ENCODE data around the gene ARHGAP33.
A peak's percentile ranks its signal among the peaks of the same experiment; 100 is the strongest.

ARHGAP33 gene

DNA sequence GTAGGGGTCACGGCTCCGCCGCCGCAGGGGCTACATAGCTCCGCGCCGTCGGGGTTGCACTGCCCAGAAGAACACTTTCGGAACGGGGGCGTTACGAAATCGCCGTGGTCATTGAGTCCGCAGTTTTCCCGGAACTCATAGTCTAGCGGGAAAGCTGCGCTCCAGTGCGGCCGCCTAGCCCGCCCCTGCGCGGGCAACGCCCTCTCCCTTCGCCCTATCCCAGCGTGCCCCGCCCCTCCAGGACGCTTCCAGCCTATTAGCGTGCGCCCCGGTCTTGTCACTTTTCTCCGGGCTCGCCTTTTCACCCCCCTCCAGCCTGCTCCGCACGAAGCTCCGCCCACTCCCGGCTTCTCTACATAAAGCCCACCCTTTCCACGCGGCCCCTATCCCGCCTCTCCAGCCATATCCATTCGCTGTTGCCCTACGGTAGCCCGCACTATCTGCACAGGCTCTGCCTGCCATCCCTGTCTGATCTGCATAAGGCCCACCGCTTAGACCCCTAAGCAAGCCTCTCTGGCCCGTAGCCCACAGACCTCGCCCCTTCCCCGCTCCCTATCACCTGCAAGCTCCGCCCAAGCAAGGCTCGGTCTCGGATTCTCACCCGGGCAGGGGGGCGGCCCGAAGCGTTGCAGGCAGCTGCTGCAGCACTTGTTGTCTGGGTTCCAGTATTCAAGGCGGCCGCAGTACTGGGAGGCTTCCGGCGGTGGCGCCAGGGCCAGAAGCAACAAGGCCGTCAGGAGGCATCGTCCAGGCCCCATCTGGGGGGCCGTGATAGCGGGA is 34.8 kb upstream of the ARHGAP33 start:
- peak; percentile 97 for DNase-seq

DNA sequence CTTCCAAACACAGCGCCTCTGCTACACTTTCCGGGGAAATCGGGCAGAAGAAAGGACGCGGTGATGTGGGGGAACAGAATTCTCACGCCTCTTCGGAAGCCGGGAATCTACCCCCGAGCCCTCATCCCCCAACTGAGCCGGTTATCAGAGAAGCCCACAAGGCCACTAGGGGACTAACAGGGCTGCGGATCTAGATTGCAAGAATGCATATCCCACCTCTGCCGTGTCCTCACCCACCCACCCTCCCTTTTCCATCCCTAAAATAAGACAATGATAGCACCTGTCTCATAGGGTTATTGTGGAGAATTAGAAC is 34.2 kb upstream of the ARHGAP33 start:
- DNase-seq: no peak

DNA sequence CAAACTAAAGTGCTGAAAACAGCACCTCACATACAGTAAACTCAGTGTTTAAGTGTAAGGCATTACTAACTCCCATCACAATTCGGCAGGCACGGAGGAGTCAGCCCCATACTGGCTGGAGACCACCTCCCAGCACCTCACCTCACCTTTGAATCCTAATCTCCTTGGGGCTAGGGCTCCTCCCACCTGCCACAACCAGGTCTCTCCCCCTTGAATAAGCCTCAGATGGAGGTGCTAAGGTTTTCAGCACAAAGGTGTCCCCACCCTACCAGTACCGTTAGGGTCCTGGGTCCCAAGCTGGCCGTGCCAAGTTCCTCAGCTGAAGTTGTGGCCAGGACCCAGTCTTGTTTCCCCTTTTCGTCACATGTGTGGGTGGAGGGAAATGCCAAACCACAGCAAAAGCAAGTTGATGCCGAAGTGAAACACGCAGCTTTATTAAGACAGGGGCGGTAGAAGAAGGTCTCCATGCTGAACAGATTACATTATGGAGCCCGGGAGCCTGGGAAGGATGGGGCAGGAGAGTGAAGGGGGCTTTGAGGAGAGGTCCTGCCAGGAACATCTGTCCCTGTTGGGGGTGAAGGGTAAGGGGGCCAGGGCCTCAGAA is 33.1 kb upstream of the ARHGAP33 start, which contains the start of gene IGFLR1:
Gene IGFLR1, minus strand, starts transcription at position 332 of the 604 bp plus-strand sequence. CDS start 1,272 bp downstream, outside the sequence.
- DNase-seq: peak; percentile 83 to 84

DNA sequence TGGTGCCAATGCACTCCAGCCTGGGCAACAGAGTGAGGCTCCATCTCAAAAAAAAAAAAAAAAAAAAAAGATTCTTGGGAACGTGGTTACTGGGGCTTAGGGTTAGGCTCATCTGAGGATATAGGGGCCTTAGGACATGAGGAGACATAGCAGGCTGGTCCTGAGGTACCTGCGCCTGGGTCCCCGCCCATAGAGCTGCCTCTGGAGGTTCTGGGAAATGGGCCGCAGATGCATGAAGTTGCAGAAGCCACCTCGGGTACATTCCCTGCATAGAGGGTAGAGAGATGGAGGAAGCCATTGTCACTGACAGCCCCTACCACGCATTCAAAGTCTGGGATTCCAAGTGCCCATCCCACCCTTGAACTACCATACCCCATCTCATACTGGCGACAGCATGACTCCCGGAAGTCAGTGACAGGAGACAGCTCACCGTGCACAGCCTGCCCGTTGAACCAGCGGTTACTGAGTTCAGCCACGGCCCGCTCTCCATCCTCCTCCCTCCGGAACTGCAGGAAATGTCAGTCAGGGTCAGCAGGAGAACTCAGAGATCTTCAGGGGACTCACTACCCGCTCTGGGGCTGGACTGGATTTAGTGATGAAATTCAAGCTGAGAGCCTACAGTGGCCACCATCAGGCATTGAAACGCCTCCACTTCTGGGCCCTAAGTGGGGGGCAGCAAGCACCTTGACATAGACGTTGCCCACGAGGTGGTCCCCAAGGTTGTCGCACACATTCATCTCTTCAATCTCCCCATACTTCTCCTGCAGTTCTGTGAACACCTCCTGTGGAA is 31.5 kb upstream of the ARHGAP33 start:
- no peak for DNase-seq

DNA sequence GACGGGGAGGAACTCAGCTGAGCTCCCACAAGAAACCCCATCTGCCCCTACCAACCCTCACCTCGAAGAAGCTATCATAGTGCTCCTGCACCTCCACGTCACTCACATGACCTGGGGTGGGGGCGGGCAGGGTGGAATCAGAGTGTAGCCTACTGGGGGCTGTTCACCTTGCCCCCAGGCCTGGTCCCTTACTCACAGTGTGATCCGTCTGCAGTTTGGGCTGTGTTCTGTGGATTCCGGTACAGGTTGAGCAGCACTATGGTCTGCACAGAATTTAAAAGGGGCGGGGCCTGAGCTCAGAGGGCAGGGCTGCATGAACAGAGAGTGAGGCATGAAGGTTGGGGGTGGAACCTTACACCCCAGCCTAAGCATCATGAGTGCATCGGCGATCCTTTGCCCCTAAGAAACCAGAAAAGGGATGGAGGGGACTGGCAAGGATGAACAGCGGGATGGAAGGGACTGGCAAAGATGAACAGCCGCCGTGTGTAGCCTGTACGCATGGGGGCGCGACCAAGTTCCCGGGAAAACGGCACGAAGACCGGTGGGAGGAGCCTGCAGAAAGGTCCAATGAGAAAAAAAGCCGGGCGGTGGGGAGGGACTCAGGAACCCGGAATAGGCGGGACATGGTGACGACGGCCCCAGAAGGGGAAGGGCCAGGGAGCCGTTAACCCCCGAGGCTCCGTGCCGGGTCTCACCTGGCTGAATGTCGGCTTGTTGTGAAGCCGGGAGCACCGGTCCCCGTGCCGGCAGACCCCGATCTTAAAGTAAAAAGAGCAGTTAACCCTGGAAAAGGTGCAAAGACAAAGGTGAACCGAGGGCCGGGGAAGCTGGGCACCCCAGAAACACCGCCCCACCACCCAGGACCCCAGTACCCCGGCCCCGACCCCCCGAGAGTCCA is 30.7 kb upstream of the ARHGAP33 start:
- DNase-seq: peak; percentile 95 to 96

DNA sequence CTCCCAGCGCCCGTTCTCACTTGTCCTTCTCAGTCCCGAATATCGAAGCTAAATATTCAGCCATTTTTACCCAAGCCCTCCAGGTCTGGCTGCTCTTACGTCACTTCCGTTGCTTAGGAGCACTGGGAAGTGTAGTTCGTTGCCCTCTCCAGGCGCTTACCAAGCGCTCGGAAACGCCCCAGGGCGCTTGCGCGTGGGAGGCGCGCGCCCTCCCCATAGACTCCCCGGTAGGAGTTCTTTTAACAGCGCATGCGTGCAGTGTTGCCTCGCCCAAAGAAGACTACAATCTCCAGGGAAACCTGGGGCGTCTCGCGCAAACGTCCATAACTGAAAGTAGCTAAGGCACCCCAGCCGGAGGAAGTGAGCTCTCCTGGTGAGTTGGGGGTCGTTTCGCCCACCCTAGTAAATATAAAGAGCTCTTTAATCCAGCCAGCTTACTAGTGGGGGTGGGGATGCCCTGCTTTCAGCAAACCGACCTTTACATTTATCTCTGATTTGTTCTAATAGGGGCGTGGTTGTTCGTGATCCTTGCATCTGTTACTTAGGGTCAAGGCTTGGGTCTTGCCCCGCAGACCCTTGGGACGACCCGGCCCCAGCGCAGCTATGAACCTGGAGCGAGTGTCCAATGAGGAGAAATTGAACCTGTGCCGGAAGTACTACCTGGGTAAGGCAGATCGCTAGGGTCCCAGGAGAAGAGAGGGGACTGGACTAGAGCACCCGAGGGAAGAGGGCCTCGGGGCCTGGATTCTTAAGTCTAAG is 29.9 kb upstream of the ARHGAP33 start, which contains the start of the genes PSENEN and U2AF1L4:
Gene PSENEN, plus strand, starts transcription at position 324 of the 759 bp plus-strand sequence. Its CDS starts 280 bp downstream, at position 604.
Gene U2AF1L4, minus strand, starts transcription at position 91 of the 759 bp plus-strand sequence. Its CDS starts 27 bp downstream, at position 64.
- DNase-seq: peak; percentile 94 to 96

DNA sequence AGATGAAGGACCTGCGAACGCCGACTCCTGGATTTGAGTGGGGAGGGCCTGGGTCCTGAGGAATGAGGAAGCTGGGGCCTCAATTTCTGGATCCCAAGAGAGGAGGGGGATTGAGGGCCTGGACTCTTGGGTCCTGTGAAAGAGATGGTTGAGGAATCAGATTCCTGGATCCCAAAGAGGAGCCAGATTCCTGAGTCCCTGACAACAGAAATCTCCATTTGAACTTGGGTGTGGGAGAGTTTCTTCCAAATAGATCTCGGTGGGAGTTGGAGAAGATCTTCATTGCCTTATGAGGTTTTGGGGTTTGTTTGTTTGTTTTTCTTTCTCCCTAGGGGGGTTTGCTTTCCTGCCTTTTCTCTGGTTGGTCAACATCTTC is 29.3 kb upstream of the ARHGAP33 start:
- DNase-seq: no peak

DNA sequence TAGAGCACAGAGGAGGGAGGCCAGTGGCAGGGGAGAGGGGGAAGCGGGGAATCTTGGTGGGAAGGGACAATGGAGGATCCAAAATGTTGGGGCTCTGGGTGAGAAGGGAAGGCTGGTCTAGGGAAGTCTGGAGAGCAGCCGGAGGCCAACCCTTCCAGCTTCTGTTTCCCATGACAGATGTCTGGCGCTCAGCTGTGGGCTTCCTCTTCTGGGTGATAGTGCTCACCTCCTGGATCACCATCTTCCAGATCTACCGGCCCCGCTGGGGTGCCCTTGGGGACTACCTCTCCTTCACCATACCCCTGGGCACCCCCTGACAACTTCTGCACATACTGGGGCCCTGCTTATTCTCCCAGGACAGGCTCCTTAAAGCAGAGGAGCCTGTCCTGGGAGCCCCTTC is 28.8 kb upstream of the ARHGAP33 start:
- no peak for DNase-seq

DNA sequence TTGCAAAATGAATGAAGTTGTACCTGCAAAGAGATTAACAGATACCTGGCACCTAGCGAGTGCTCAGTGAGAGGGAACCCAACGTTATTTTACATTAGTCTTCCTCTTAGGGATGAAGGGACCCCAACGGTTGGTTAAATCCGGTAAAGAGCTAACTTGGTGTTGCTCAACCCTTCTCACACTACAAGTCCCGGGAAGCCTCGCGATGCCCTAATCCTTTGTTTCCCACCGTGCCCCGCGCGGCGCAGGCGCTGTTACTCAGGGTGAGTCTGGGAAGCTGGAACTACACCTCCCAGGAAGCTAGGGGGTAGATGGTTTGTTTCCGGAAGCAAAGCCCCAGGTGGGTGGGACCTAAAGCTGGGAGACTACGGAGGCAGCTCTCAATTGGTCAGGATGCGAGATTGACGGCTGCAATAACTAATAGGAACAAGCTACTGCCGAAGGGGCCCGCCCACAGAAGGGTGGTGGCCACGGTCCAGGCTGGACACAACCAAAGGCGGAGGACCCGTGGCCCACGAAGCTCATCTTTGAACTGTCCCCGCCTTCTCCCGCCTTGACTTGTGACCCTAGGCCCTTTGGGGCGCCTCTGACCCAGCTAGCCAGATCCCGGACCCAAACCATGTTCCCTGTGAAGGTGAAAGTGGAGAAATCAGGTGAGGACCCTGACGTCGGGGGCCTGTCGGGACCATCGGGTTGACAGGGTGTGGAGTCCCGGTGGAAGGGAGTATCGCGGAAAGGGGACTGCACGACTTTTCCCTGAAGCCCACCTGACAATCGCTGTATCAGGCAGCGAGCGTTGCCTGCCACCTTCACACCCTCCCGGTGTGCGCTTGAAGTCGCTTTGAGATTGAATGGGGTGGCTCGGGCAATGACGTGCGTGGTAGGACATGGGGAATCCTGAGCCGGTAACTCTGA is 27.0 kb upstream of the ARHGAP33 start, which contains the start of gene LIN37:
Gene LIN37, plus strand, starts transcription at position 471 of the 915 bp plus-strand sequence. Its CDS starts 149 bp downstream, at position 620.
- DNase-seq: peak; percentile 99

DNA sequence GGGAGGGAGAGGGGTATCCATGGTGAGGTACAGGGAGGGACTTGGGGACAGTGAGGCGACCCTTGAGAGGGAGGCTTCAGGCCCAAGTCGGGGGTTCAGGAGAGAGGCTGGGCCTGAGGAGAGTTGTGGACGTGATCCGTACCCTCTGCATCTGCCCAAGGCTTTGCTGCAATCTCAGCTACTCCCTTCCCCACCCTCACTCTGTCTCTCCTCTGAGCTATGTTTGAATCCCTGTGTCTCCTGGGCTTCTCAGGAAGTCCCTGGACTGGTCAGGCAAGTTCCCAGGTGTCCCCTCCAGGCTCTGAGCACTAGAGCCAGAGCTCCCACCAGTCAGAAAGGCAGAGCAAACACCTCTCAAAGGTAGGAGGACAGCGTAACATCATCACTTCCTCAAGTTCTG is 25.2 kb upstream of the ARHGAP33 start:
- DNase-seq: no peak

DNA sequence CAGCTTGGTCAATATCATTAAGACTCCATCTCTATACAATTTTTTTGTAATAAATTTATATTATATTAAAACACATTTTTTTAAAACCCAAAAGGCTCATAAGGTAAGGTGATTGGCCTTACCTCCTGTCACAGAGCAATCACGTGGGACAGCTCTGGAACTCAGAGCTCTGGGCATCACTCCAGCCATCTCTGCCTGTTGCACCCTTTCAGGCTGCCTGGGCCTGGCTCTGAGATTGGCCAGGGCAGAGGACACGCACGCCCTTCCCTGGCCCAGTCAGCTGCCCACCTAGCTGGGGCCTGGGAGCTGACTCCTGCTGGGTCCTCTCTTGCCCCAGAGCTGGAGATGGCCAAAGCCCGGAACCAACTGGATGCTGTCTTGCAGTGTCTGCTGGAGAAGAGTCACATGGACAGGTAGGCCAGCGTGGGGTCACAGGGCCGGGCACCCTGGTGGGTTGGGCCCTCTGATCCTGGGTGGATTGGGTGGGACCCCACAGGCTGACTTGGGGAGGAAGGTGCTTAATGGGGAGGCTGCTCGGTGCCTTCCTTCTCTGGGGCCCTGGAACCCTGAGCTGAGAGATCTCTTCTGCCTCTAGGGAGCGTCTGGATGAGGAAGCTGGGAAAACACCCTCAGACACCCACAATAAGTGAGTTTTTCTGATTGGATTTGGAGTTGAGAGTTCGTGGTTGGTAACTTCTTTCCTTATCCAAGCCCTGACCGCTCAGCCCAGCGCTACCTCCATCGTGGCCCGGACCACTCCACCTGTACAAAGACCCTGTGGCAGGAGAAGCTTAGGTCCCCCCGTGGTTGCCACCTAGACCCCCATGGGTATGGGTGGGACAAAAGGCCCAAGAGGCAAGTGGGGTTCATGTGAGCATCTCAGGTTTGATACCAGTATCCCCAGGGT is 23.3 kb upstream of the ARHGAP33 start:
- DNase-seq: no peak

DNA sequence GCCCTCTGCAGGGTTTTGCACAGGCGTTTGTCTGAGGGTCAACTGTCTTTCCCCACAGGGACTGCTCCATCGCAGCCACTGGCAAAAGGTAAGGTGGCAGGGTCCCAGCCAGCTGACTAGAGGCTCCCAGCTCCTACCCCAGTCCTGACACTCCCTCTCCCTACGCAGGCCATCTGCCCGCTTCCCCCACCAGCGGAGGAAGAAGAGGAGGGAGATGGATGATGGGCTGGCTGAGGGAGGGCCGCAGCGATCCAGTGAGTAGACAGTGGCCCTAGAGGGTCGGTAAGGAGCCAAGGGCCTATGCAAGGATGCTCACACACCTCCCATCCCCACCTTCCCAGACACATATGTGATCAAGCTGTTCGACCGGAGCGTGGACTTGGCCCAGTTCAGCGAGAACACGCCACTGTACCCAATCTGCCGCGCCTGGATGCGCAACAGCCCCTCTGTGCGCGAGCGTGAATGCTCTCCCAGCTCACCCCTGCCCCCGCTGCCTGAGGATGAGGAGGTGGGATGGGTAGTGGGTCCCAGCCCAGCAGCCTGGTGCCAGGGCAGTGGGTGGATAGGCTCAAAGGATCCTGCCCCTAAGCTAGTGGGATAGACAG is 22.5 kb upstream of the ARHGAP33 start:
- no peak for DNase-seq

DNA sequence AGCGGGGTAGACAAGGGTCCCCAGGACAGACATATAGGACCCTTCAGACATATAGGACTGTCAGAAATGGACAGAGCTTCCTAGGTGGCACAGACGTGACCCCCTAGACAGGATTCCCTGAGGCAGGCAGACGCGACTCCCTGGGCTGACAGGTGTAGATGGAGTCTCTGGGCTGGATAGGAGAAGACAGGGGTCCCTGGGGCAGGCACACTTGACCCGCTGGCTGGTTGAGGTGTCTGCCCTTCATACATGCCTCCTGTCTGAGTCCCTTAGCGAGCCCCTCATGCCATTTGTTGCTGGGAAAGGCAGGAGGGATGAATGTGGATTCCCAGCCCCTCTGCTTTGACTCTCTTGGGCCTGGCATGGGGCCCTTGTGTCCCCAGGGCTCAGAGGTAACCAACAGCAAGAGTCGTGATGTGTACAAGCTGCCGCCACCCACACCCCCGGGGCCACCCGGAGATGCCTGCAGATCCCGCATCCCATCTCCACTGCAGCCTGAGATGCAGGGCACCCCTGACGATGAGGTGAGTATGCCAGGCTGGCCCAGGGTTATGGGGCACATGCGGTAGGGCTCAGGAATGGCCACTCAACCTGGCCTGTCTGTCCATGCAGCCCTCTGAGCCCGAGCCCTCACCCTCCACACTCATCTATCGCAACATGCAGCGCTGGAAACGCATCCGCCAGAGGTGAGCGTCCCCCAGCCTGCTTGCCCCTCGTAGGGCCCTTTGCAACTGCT is 21.6 kb upstream of the ARHGAP33 start:
- DNase-seq: no peak

DNA sequence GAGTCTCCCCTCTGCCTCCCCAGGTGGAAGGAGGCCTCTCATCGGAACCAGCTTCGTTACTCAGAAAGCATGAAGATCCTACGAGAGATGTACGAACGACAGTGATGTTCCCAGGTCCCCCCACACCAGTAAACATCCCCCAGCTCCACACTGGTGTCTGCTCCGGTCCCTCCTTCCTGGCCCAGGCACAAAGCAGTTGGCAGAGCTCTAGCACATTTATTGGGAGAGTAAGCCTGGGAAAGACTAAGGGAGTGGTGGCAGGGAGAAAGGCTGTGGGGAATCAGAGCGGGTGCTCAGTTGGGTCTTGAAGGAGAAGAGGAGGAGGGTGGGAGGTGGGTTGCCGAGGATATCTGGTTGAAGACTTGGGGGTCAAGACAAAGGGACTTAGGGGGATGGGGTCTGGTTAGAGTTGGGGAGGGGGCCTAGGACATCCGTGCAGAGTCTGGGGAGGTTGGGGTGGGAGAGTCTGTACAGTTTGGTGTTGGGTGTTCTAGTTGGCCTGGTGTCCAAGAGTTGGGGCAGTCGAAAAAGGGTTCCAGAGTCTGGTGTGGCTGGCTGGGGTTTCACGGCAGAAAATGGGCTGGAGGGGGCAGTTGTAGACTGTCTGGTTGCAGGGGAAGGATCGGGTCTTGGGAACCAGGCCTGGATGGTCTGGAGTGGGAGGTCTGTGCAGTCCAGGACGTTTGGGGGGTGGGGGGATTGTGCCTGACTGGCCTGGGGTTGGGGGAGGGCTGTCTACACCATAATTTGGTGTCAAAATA is 20.8 kb upstream of the ARHGAP33 start:
- DNase-seq: no peak

DNA sequence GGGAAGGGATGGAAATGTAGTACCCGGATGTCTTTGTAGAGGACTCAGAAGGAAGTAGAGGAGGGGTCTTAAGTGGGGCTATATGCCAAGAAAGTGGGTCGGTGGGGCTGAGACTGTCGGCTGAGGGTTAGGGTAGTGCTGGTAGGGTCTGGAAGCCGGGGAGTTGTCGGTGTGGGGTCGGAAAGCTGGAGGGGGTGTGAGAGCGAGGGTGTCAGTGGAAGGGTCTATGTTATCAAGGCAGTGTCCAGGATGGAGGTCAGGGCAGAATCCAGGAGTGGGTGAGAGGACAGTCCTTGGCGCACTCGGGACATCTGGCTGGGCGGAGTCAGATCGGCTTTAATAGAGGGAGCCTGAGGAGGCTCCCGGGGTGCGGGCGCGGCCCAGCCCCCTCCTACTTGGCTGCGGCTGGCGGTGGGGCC is 20.2 kb upstream of the ARHGAP33 start:
- no peak for DNase-seq

DNA sequence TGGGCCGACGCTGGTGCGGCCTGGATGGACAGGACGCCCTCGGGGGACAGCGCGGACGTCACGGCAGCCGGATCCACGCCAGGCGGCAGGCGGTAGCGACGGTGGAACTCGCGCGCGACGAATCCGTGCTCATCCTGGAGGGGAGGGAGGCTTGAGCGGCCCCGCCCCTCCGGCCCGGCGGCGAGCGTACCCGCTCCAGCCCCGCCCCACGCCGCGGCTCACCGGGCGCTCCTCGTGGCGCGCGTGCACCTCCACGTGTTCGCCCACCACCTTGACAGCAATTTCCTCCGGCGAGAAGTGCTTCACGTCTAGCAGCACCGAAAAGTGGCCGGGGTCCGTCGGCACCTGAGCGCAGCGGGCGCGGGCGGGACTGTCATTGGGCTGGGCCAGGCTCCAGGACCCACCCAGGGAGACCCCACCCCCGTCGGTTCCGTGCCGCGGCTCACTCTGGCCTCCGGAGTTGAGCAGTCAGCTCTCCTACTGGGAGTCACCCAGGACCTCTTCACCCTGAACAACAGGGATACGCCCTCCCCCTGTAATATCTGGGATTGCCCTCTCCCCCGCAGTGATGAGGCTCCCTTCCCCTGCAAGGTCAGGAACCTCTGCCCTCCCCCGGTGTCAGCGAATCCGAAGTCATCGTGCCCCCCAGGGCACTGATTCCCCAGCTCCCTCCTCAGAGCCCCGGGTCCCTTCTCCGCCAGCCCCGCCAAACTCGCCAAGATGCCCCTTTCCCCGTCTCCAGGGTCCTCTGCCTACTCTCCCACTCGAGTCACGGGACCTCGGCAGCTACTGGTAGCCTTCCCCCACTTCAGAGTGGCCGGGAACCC is 19.6 kb upstream of the ARHGAP33 start:
- peak; percentile 65 to 75 for DNase-seq
